GM10248 (cell line): ENCODE measurements around the gene DYSF.

ENCODE experiments used
- CTCF ChIA-PET: fragments of 300-600 bp; sonication (Branson Sonifier 250); formaldehyde crosslinking; extraction: SDS; loops from one replicate; lab custom pipeline; 2021; ENCODE audit warnings: antibody characterized with exemption; lab: Yijun Ruan, JAX
- POLR2A ChIA-PET: fragments of 350-650 bp; sonication (Branson Sonifier 250); formaldehyde crosslinking; extraction: SDS; loops from one replicate; lab custom pipeline; 2020; ENCODE audit warnings: antibody characterized with exemption; lab: Yijun Ruan, JAX
- DNase-seq: peaks from one replicate; pipeline ENCODE4 v3.0.0; 2012; ENCODE audit errors: extremely low spot score
- TF ChIP-seq, protein P1 (sequence below): IDR thresholded peaks from 2 replicates; pipeline ENCODE4 v1.5.1; 2012; ENCODE audit warnings: mild to moderate bottlenecking, low read depth; ENCODE audit errors: extremely low read depth, missing control alignments, control extremely low read depth

The DYSF gene

DNA sequence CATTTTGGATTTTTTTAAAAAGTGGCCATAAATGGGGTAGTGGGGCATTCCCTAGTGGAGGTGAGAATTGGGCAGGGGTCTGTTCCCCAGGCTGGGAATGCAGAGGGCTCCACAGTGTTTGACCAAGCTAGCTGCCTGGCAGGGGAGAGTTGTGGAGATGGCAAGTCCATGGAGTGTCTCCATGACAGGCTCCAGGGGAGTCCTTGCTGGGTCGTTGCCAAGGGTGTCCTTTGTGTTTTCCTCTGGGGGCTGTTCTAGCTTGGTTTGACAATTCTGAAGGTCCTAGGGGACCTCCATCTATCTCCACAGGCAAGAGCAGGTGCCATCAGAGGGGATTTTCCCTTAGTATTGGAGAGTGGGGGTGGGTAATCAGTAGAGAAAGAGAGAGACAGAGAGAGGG, 265.3 kb downstream of the DYSF start:
- ChIA-PET POLR2A (no interaction called here), CTCF (no interaction called here)
- TF ChIP-seq, protein P1, sequence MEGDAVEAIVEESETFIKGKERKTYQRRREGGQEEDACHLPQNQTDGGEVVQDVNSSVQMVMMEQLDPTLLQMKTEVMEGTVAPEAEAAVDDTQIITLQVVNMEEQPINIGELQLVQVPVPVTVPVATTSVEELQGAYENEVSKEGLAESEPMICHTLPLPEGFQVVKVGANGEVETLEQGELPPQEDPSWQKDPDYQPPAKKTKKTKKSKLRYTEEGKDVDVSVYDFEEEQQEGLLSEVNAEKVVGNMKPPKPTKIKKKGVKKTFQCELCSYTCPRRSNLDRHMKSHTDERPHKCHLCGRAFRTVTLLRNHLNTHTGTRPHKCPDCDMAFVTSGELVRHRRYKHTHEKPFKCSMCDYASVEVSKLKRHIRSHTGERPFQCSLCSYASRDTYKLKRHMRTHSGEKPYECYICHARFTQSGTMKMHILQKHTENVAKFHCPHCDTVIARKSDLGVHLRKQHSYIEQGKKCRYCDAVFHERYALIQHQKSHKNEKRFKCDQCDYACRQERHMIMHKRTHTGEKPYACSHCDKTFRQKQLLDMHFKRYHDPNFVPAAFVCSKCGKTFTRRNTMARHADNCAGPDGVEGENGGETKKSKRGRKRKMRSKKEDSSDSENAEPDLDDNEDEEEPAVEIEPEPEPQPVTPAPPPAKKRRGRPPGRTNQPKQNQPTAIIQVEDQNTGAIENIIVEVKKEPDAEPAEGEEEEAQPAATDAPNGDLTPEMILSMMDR: no peak
- DNase-seq: no peak

DNA sequence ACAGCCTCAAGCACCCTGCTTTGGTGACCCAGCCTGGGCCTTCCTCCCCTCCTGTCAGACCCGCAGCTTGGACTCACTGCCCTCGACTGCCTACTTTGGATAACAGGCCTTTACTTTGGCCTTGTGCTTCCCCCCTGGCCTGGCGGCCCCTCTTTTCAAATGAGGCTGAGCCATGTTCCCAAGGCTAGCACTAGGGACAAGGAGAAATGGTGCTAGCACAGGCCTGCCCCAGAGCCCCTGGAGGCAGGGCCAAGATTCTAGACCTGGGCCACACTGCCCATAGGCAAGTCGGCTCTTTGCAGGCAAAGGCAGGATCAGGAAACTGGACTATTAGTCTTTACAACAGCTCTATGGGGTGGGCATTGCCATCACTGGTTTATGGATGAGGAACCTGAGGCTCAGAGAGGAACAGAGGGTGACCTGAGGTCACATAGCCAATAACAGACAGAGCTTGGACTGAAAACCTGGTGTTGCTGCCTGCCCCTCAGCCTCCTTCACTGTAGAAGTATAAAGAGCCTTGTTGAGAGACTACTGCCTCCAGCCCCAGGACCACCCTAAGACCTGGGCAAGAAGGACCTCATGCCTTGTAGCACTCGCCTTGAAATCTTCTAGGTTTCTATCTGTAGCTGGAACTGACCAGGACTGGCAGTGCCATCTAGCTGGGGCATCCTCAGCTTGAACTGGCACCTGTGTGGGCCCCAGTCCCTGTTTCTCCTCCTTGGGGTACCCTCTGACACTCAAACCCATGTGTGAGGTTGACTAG, 266.3 kb downstream of the DYSF start:
- TF ChIP-seq, protein P1: no peak
- ChIA-PET POLR2A (no interaction called here), CTCF (interaction anchor here (1.4 kb wide), 1 partner anchor 19 kb away, joined by 3 read pairs; no protein-coding TSS in a partner anchor)
- no peak for DNase-seq

DNA sequence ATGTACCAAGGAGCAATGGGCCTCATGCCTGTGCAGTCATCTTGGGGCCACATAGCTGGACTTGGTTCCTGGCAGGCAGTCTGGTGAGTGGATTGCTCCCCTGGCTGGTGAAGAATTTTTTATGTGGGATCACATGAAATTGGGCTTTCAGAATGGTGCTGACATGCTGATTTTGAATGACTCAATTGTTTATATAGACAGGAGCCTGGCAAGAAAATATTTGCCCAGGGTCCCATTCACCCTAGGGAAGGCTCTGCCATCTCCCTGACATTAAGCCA, 266.9 kb downstream of the DYSF start:
- CTCF ChIA-PET: interaction anchor here (1.4 kb wide), 1 partner anchor 19 kb away, joined by 3 read pairs; no protein-coding TSS in a partner anchor
- POLR2A ChIA-PET: no interaction called here
- TF ChIP-seq, protein P1: no peak
- no peak for DNase-seq

DNA sequence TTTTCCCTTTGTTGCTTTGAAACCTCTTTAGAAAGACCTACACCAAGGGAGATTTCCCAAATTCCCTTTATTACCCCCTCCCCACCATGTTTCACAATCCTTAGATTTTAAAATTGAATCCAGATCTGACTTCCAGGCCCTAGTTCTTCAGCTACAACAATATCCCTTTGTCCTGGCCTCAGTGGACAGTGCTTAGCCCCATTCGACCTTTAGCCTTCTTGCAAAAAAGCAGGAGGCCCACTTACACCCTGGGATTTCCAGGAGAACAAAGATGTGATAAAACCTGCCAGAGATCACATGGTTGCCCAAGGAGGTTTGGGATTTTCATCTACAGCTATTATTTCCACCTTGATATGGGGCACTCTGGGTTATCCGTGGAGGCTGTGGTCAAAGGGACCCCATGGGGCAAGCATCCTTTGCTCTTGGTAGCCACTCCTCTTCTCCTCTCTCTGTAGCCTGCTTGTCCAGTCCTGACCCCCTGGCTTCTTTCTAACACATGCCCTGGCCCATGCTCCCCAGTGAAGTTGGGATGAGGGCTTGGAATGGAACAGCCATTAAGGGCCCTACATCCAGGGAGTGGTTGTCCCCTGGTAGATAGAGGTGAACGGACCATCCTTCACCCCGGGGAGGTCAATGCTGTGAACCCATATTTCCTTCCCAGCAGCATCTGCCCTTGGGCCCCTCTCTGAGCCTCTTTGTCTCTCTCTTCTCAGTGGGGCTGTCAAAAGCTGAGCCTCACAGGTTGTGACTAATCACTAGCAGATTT, 267.4 kb downstream of the DYSF start:
- POLR2A ChIA-PET: no interaction called here
- CTCF ChIA-PET: interaction anchor here (1.4 kb wide), 1 partner anchor 18 kb away, joined by 3 read pairs; no protein-coding TSS in a partner anchor
- TF ChIP-seq, protein P1: no peak
- no peak for DNase-seq

DNA sequence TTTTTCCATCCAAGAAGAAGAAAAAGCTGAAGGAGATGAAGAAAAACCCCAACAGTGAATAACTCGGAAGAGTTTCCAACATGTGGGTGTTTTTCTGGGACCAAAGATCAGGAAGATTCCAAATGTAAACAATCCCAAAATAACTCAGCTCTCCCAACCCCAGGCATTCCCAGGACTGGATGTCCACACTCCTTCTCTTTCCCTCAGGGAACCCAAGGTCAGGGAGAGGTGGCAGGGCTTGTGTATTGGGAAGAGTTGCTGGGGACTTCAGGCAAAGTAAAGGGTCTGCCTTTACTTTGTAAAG, 268.0 kb downstream of the DYSF start:
- POLR2A ChIA-PET: no interaction called here
- DNase-seq: no peak
- CTCF ChIA-PET: no interaction called here
- TF ChIP-seq, protein P1: no peak

DNA sequence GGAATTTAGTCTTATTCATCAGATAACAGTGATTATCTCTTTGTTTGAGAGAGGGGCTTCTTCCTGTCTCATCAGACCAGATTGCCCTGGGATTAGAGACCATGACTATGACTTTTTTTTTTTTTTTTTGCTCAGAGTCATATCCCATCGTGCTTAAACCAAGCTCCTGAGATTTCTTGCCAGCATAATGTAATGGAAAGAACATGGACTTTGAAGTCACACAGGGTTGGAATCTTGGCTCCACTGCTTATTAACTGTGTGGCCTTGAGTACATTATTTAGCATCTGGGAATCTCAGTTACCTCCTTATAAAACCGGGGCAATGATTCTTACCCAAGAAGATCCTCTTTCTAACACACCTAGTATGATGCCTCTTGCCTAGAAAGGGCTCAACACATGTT, 268.3 kb downstream of the DYSF start:
- ChIA-PET POLR2A (no interaction called here), CTCF (no interaction called here)
- DNase-seq: no peak
- TF ChIP-seq, protein P1: no peak
